ENCODE results near the gene SMAD3. TPM values are rescaled to one million over a fixed set of nuclear protein-coding genes. Genes with fewer than 3 reads are reported as not detected.

The SMAD3 gene
- total RNA-seq, 1 experiment from 2014 or later, result 89.2 TPM

DNA sequence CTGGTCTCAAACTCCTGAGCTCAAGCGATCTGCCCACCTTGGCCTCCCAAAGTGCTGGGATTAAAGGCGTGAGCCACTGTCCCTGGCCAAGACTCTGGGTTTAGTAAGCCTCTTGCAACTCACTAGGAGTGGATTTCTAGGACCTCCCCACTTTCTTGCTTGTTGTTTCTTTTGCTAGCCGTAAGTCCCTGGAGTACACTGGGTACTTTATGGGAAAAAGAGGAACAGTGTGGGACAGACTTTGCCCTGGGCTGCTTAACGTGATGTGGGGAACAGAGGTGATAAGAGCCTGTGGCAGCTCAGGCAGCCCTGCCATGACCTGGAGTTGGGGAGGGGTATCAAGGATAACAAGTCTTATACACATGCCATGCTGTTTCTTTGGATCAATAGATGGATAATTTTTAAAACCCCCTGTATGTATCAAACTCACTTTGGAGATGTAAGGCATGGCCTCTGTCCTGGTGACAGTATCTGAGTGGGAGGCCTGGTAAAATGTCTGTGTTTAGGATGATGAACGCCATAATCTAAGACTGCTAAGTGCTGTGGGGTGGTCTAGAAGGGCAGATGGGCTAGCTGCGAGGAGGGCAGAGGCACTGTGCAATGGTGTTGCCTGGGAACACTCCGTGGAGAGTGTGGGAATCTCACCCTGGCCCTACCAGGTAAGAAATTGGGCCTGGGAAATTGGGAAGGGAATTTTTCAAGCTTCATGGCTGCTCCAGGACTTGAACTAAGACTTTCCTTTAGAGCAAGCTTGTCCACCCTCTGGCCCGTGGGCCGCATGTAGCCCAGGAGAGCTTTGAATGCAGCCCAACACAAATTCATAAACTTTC is 54.8 kb downstream of the SMAD3 start:
- H4K20me1 ChIP-seq (ENCODE audit: insufficient read depth), result no peaks in the 10 kb centered on the region
- no peaks in the 10 kb centered on the region for H3K9me3 ChIP-seq (ENCODE audit: control insufficient read depth in 1 of 2, insufficient read depth in 1 of 2, low read depth in 1 of 2, low read length in 2 of 2)
- BruUV-seq (replicated peaks), result no TSS peak
- H3K79me2 ChIP-seq (ENCODE audit: insufficient read depth, low read length), result peaks cover 99% of the 10 kb centered on the region
- H3K27me3 ChIP-seq (ENCODE audit: insufficient read depth, low read length), result no peaks in the 10 kb centered on the region
- H3K4me3 ChIP-seq (replicated peaks in 1 of 2; ENCODE audit: low read depth in 1 of 2, low read length in 2 of 2), result no peak overlapping the region
- peak overlapping the region; percentile 70 for H3K9ac ChIP-seq (ENCODE audit: low read length)
- intact Hi-C loops (cut with micrococcal nuclease), result no loop called here
- no peak for TF ChIP-seq SRF (IDR thresholded peaks at IDR 0.05; ENCODE audit: low read depth)
- H2AFZ ChIP-seq (ENCODE audit: low read depth, low read length, poor library complexity, severe bottlenecking), result no peak overlapping the region
- DNase-seq (ENCODE audit: low read depth, low spot score) (no peak), ATAC-seq (no peak)
- POLR2A ChIA-PET, result interaction anchor here (1.2 to 1.5 kb wide), 4 partner anchors 9 to 56 kb away, joined by 3 to 4 read pairs (median 3); no protein-coding TSS in a partner anchor
- H3K9me2 ChIP-seq (ENCODE audit: insufficient read depth), result no peaks in the 10 kb centered on the region
- peak overlapping the region; percentile 39 for H3K4me2 ChIP-seq (ENCODE audit: low read length)
- CTCF ChIA-PET, result interaction anchor here (0.8 to 4.3 kb wide), 2 partner anchors 174 to 184 kb away, joined by 3 to 13 read pairs; no protein-coding TSS in a partner anchor
- peaks cover 94 to 100% of the 10 kb centered on the region in 2 experiments for H3K4me1 ChIP-seq (ENCODE audit: control insufficient read depth in 1 of 2, insufficient read depth in 2 of 2, low read length in 2 of 2)
- RAD21 ChIA-PET (ENCODE audit: low non-redundant PET in 1 of 2, low total read pairs in 2 of 2, uncharacterized antibody in 2 of 2, unreplicated experiment in 2 of 2), result no interaction called here
- no peaks in the 10 kb centered on the region for H3K36me3 ChIP-seq (ENCODE audit: control insufficient read depth in 1 of 2, insufficient read depth in 2 of 2, low read length in 2 of 2)
- peak overlapping the region; percentile 44 for H3K27ac ChIP-seq (ENCODE audit: low read depth, low read length)

DNA sequence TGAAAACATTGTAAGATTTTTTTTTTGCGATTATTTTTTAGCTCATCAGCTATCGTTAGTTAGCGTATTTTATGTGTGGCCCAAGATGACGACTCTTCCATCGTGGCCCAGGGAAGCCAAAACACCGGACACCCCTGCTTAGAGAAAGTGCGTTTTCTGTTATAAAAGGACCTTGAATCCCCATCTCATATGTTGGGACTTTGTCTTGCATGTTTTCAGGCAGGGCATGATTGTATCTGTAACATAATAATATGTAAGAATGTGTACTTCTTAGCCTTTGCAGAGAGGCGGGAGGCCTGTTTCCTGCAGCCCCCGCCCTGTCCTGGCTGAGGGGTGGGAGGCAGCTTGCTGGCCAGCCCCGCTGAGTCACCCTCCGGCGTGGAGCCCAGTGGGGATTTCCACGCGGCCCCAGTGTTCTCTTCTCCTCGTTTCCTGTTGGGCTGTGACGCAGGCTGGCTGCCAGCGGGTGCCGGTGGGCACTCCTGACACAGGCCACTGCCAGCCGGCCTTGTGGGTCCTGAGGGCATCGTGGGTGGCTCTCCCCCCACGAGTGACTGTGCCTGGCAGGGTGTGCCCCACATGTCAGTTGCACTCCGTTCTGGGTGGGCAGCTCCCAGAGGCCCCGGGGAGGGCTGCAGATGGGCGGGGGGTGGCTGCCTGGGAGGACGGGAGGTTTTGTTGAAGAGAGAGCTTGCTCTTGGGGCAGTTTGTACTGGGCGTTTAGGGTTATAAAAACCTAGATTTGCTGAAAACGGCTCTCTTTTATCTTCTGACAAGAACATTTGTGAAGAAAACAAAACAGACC is 55.6 kb downstream of the SMAD3 start:
- POLR2A ChIA-PET, result interaction anchor here (1.3 to 1.5 kb wide), 2 partner anchors 10 to 29 kb away, joined by 3 read pairs; no protein-coding TSS in a partner anchor
- CTCF ChIA-PET, result interaction anchor here (4.3 kb wide), 1 partner anchor 175 kb away, joined by 13 read pairs; no protein-coding TSS in a partner anchor
- Histone ChIP-seq H4K20me1 (ENCODE audit: insufficient read depth) (no peaks in the 10 kb centered on the region), H3K4me2 (ENCODE audit: low read length) (peak overlapping the region; percentile 39), H3K9me2 (ENCODE audit: insufficient read depth) (no peaks in the 10 kb centered on the region), H3K36me3 (ENCODE audit: control insufficient read depth in 1 of 2, insufficient read depth in 2 of 2, low read length in 2 of 2) (peaks cover 0 to 2% of the 10 kb centered on the region in 2 experiments; a peak in 1 of 4 replicates), H3K27ac (ENCODE audit: low read depth, low read length) (peak overlapping the region; percentile 44), H3K9ac (ENCODE audit: low read length) (peak overlapping the region; percentile 70), H3K4me3 (replicated peaks in 1 of 2; ENCODE audit: low read depth in 1 of 2, low read length in 2 of 2) (no peak overlapping the region), H3K27me3 (ENCODE audit: insufficient read depth, low read length) (no peaks in the 10 kb centered on the region), H3K4me1 (ENCODE audit: control insufficient read depth in 1 of 2, insufficient read depth in 2 of 2, low read length in 2 of 2) (peaks cover 91 to 100% of the 10 kb centered on the region in 2 experiments), H3K9me3 (ENCODE audit: control insufficient read depth in 1 of 2, insufficient read depth in 1 of 2, low read depth in 1 of 2, low read length in 2 of 2) (no peaks in the 10 kb centered on the region), H2AFZ (ENCODE audit: low read depth, low read length, poor library complexity, severe bottlenecking) (no peak overlapping the region), H3K79me2 (ENCODE audit: insufficient read depth, low read length) (peaks cover 99% of the 10 kb centered on the region)
- DNase-seq (ENCODE audit: low read depth, low spot score) (no peak), ATAC-seq (no peak)
- no peak for TF ChIP-seq YY1 (IDR thresholded peaks at IDR 0.05; ENCODE audit: extremely low read depth, insufficient replicate concordance, low read depth, low read length)
- TF ChIP-seq POLR2AphosphoS5 (IDR thresholded peaks at IDR 0.05; ENCODE audit: low read depth, low read length), result 0 out of 2 replicates have a peak, but pooled peaks have one; percentile 14
- no peak for TF ChIP-seq POLR2A (IDR thresholded peaks at IDR 0.05; ENCODE audit: borderline replicate concordance, extremely low read depth, insufficient read depth, insufficient read length)
- TF ChIP-seq TCF7L2 (IDR thresholded peaks at IDR 0.05; ENCODE audit: borderline replicate concordance, extremely low read depth, insufficient read depth, insufficient read length), result peak; percentile 81
- TF ChIP-seq JUND (IDR thresholded peaks at IDR 0.05), result no peak
- intact Hi-C loops (cut with micrococcal nuclease), result no loop called here
- RAD21 ChIA-PET (ENCODE audit: low non-redundant PET in 1 of 2, low total read pairs in 2 of 2, uncharacterized antibody in 2 of 2, unreplicated experiment in 2 of 2), result no interaction called here
- BruUV-seq (replicated peaks), result no TSS peak
